A673 (cell line): ENCODE results near the gene RTL1. TPM values are rescaled to one million over a fixed set of nuclear protein-coding genes. Genes with fewer than 3 reads are reported as not detected.

Experiments used
- BruUV-seq: library from RNA; stranded (reverse); fragments of 400-500 nt; replicated peaks from 2 replicates; lab custom pipeline; 2021; lab: Mats Ljungman, UMichigan
- CTCF ChIA-PET: fragments of 300-600 bp; sonication (Branson Sonifier 250); formaldehyde crosslinking; loops from one replicate; lab custom pipeline; 2022; ENCODE audit warnings: antibody characterized with exemption; lab: Charles Lee
- POLR2A ChIA-PET: fragments of 300-600 bp; sonication (Branson Sonifier 250); formaldehyde crosslinking; loops from one replicate; lab custom pipeline; 2022; ENCODE audit warnings: antibody characterized with exemption; ENCODE audit not compliant: low non-redundant PET; lab: Charles Lee
- DNase-seq: peaks from one replicate; pipeline ENCODE4 v3.0.0-alpha.2; 2015; ENCODE audit warnings: low spot score
- H3K27ac ChIP-seq: fragments of 200-600 bp; sonication (generic); 2 replicates; pipeline ENCODE4 v1.5.1; 2016; ENCODE audit warnings: mixed run types, low read depth, mild to moderate bottlenecking, mixed read lengths, antibody characterized with exemption, low read length; ENCODE audit not compliant: poor library complexity, severe bottlenecking
- H3K27me3 ChIP-seq: fragments of 200-600 bp; sonication (generic); replicated peaks from 2 replicates; pipeline ENCODE4 v1.6.1; 2017; ENCODE audit warnings: mixed run types, low read depth, mild to moderate bottlenecking, mixed read lengths, antibody characterized with exemption, low read length; ENCODE audit not compliant: insufficient read depth, poor library complexity
- H3K36me3 ChIP-seq: fragments of 200-600 bp; sonication (generic); 2 replicates; pipeline ENCODE4 v1.6.1; 2016; ENCODE audit warnings: mixed run types, mild to moderate bottlenecking, mixed read lengths, antibody characterized with exemption, low read length; ENCODE audit not compliant: insufficient read depth, poor library complexity, severe bottlenecking
- H3K4me1 ChIP-seq: fragments of 200-600 bp; sonication (generic); 2 replicates; pipeline ENCODE4 v1.6.1; 2017; ENCODE audit warnings: mixed run types, mild to moderate bottlenecking, mixed read lengths, antibody characterized with exemption, low read length; ENCODE audit not compliant: insufficient read depth, poor library complexity, severe bottlenecking
- H3K4me3 ChIP-seq: fragments of 200-600 bp; sonication (generic); 2 replicates; pipeline ENCODE4 v1.5.1; 2016; ENCODE audit warnings: low read depth, mixed run types, mild to moderate bottlenecking, mixed read lengths, low read length; ENCODE audit not compliant: poor library complexity, severe bottlenecking
- H3K9me3 ChIP-seq: fragments of 200-600 bp; sonication (generic); 2 replicates; pipeline ENCODE4 v1.6.1; 2016; ENCODE audit warnings: mixed run types, low read depth, mild to moderate bottlenecking, mixed read lengths, antibody characterized with exemption, low read length; ENCODE audit not compliant: poor library complexity, severe bottlenecking
- EZH2 ChIP-seq: fragments of 200-600 bp; sonication (generic); IDR thresholded peaks from 2 replicates; pipeline ENCODE4 v1.6.1; 2017; ENCODE audit warnings: borderline replicate concordance, low read depth, mild to moderate bottlenecking, mixed read lengths, antibody characterized with exemption, low read length; ENCODE audit not compliant: poor library complexity, severe bottlenecking
- intact Hi-C: fragments of 100-400 bp; cut with micrococcal nuclease; formaldehyde crosslinking; loops from one replicate; pipeline ENCODE4 v1.10.0; 2022; ENCODE audit not compliant: unreplicated experiment
- total RNA-seq: library from RNA; stranded (reverse); gene quantifications from 2 replicates; pipeline ENCODE4 v1.2.3, GENCODE V29; 2021
- TF ChIP-seq, protein P1 (sequence below): fragments of 300-800, 200-600 bp; sonication (generic); conservative IDR thresholded peaks from 2 replicates; pipeline ENCODE4 v1.5.1; 2017; ENCODE audit warnings: low read depth, mild to moderate bottlenecking, antibody characterized with exemption, low read length, moderate library complexity, mixed read lengths

The RTL1 gene
- total RNA-seq, 1 experiment from 2014 or later = 0.09 TPM

DNA sequence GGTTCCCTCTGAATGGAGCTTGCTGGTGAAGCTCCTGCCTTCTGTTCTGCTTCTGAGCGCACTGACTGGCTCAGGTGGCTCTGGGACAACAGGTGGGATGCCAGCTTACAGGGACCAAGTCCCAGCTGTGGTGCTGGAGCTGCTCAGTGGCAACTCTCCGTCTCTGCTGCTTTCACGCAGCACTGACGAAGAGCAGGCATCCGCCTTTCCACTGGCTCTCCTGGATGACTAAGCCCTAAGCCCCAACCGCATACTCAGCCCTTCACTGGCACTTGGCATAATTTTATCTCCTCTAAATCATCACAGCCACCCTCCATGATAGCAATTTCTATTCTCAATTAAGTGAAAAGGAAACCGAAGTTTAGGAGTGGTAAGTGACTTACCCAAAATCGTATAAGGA lies 3.7 kb upstream of the RTL1 start:
- Histone ChIP-seq H3K27me3 (peaks cover 15% of the 10 kb centered on the region), H3K4me3 (no peak overlapping the region), H3K4me1 (peaks cover 7% of the 10 kb centered on the region), H3K9me3 (no peaks in the 10 kb centered on the region), H3K36me3 (no peaks in the 10 kb centered on the region), H3K27ac (no peak overlapping the region)
- intact Hi-C loops = loop anchor here (10.0 kb wide), 1 partner anchor 328 kb away; no protein-coding TSS in a partner anchor
- CTCF ChIA-PET = no interaction called here
- no TSS peak for BruUV-seq
- DNase-seq = no peak
- POLR2A ChIA-PET = no interaction called here
- no peak for TF ChIP-seq EZH2
- TF ChIP-seq, protein P1, sequence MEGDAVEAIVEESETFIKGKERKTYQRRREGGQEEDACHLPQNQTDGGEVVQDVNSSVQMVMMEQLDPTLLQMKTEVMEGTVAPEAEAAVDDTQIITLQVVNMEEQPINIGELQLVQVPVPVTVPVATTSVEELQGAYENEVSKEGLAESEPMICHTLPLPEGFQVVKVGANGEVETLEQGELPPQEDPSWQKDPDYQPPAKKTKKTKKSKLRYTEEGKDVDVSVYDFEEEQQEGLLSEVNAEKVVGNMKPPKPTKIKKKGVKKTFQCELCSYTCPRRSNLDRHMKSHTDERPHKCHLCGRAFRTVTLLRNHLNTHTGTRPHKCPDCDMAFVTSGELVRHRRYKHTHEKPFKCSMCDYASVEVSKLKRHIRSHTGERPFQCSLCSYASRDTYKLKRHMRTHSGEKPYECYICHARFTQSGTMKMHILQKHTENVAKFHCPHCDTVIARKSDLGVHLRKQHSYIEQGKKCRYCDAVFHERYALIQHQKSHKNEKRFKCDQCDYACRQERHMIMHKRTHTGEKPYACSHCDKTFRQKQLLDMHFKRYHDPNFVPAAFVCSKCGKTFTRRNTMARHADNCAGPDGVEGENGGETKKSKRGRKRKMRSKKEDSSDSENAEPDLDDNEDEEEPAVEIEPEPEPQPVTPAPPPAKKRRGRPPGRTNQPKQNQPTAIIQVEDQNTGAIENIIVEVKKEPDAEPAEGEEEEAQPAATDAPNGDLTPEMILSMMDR = no peak

DNA sequence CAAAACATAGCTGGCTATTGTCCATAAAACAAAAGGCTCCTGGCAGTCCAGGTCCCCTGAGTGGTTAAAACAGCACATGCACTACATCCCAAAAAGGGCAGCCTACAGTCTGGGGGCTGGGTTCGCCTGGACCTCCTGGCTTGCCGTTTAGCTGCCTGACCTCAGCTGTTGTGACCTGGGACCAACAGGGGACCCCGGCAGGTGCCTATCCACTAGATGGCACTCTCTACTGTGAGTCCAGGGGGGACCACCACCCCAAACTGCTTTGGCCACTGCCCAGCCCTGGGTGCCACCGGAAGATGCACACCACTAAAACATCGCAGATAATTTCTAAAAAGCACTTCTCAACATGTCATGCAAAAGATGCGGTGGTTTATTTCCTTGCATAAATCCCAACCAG lies 2.9 kb upstream of the RTL1 start:
- no peak for TF ChIP-seq EZH2
- TF ChIP-seq, protein P1 = peak; percentile 41
- BruUV-seq = no TSS peak
- ChIA-PET POLR2A (no interaction called here), CTCF (interaction anchor here (1.2 kb wide), 1 partner anchor 329 kb away, joined by 4 read pairs; no protein-coding TSS in a partner anchor)
- no peaks in the 10 kb centered on the region for H3K9me3 ChIP-seq
- no peak overlapping the region for H3K27ac ChIP-seq
- no peak for DNase-seq
- no peak overlapping the region for H3K4me3 ChIP-seq
- peaks cover 7% of the 10 kb centered on the region for H3K4me1 ChIP-seq
- peaks cover 15% of the 10 kb centered on the region for H3K27me3 ChIP-seq
- H3K36me3 ChIP-seq = no peaks in the 10 kb centered on the region
- intact Hi-C loops = loop anchor here (10.0 kb wide), 1 partner anchor 328 kb away; no protein-coding TSS in a partner anchor

DNA sequence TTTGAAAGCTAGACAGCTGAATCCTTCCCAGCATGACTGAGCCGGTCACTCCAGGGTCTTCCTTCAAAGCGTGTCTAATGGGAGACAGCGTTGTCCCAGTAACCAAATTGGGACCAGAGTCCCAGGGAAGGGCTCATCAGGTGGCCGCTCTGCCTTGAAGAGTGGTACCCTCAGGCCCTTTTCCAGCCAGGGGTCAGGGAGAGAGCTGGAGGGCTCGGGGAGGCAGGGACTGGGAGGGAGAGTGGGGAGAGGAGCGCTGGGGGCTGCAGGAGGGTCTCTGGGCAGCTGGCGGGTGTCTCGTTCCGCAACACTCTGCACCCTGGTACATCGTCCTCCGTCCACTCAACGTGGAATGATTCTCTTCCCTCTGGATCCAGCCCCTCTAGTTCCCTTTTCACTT lies 1.6 kb upstream of the RTL1 start:
- intact Hi-C loops = loop anchor here (10.0 kb wide), 1 partner anchor 330 kb away; no protein-coding TSS in a partner anchor
- TF ChIP-seq, protein P1 = no peak
- TF ChIP-seq EZH2 = no peak
- Histone ChIP-seq H3K36me3 (no peaks in the 10 kb centered on the region), H3K4me1 (peaks cover 12% of the 10 kb centered on the region), H3K27ac (no peak overlapping the region), H3K9me3 (no peaks in the 10 kb centered on the region), H3K27me3 (peaks cover 15% of the 10 kb centered on the region), H3K4me3 (no peak overlapping the region)
- ChIA-PET POLR2A (no interaction called here), CTCF (no interaction called here)
- DNase-seq = no peak
- no TSS peak for BruUV-seq
